Breast epithelium (tissue), 4 donors: ENCODE results near the gene CYP4F22. TPM values are rescaled to one million over a fixed set of nuclear protein-coding genes. Genes with fewer than 3 reads are reported as not detected.
"Not testable (repeated sequence)": the region's sequence is repeated elsewhere in the genome, so short reads cannot be mapped to it uniquely, and the experiment has no call there.

ENCODE experiments used
- DNase-seq, 2 donors: peaks; one replicate each; pipeline ENCODE4 v3.0.0-alpha.2; 2019; ENCODE audit warnings: low spot score in 2 of 2
- H3K27ac ChIP-seq, 2 donors: fragments of 200-600 bp; sonication (generic) in 1 of 2; one replicate each; pipeline ENCODE4 v1.5.1; 2016 to 2019; ENCODE audit warnings: mild to moderate bottlenecking in 1 of 2
- H3K27me3 ChIP-seq, 2 donors: fragments of 200-600 bp; sonication (generic) in 1 of 2; one replicate each; pipeline versions ENCODE4 v1.5.1 to v1.6.0; 2017 to 2019; ENCODE audit warnings: control low read depth in 1 of 2, mild to moderate bottlenecking in 1 of 2
- H3K36me3 ChIP-seq: fragments of 200-600 bp; one replicate; pipeline ENCODE4 v1.5.1; 2019
- H3K4me1 ChIP-seq, 2 donors: fragments of 200-600 bp; sonication (generic); one replicate each; pipeline ENCODE4 v1.5.1; 2016 to 2019; ENCODE audit warnings: control low read depth in 1 of 2
- H3K4me3 ChIP-seq, 3 donors: fragments of 200-600 bp; sonication (generic); 1 replicate in 2 of 3; 2 replicates in 1 of 3; pipeline ENCODE4 v1.5.1; 2016 to 2019; ENCODE audit warnings: mild to moderate bottlenecking in 3 of 3, moderate library complexity in 2 of 3
- H3K9me3 ChIP-seq, 2 donors: fragments of 200-600 bp; sonication (generic) in 1 of 2; one replicate each; pipeline ENCODE4 v1.5.1; 2016 to 2019; ENCODE audit warnings: control low read depth in 1 of 2
- CTCF ChIP-seq, 3 donors: fragments of 450-650 bp; IDR thresholded peaks; one replicate each; pipeline ENCODE4 v1.5.1; 2016 to 2017; ENCODE audit warnings: antibody characterized with exemption in 3 of 3, mild to moderate bottlenecking in 3 of 3, moderate library complexity in 3 of 3
- POLR2A ChIP-seq: fragments of 450-650 bp; IDR thresholded peaks from one replicate; pipeline ENCODE4 v1.6.1; 2016; ENCODE audit warnings: antibody characterized with exemption, mild to moderate bottlenecking, moderate library complexity
- POLR2AphosphoS5 ChIP-seq, 3 donors: sonication (generic); formaldehyde crosslinking; IDR thresholded peaks; one replicate each; pipeline ENCODE4 v1.6.1; 2017; ENCODE audit warnings: antibody characterized with exemption in 3 of 3
- intact Hi-C: fragments of 100-400 bp; cut with DNase I; formaldehyde crosslinking; loops from one replicate; pipeline ENCODE4 v1.15.1; 2023; ENCODE audit warnings: low total_unique reads
- total RNA-seq, 3 donors: library from RNA; depleted of rRNA; stranded (reverse); fragments of >200 nt; gene quantifications; one replicate each; pipeline ENCODE4 v1.1.0, GENCODE V29; 2016

Gene CYP4F22
- total RNA-seq, 3 donors from 2014 or later = 8.8 to 26.9 (median 9.4) TPM

- Histone ChIP-seq H3K36me3 (no peaks in the 10 kb centered on the region), H3K27me3 (peaks cover 0 to 19% of the 10 kb centered on the region in 2 donors), H3K4me1 (no peaks in the 10 kb centered on the region), H3K9me3 (no peaks in the 10 kb centered on the region), H3K27ac (no peak overlapping the region), H3K4me3 (no peak overlapping the region)
- no peak for DNase-seq
- TF ChIP-seq POLR2AphosphoS5 (IDR thresholded peaks at IDR 0.05) (no peak), CTCF (IDR thresholded peaks at IDR 0.05) (no peak), POLR2A (no peak)
- intact Hi-C loops = no loop called here
These were observed 24.6 kb downstream of the CYP4F22 start for GRCh38 chr19:15532779-15533521.

DNA sequence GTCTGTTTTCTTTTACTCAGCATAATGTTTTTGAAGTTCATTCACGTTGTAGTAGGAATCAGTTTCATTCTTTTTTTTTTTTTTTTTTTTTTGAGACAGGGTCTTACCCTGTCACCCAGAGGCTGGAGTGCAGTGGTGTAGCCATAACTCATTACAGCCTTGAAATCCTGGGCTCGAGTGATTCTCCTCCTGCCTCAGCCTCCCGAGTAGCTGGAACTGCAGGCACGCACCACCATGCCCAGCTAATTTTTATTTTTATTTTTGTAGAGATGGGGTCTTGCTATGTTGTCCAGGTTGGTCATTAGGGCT, 25.2 kb downstream of the CYP4F22 start:
- H3K27me3 ChIP-seq = peaks cover 0 to 19% of the 10 kb centered on the region in 2 donors
- H3K9me3 ChIP-seq, H3K27ac ChIP-seq, intact Hi-C loops, H3K36me3 ChIP-seq, H3K4me3 ChIP-seq, H3K4me1 ChIP-seq, DNase-seq: not testable (repeated sequence)

DNA sequence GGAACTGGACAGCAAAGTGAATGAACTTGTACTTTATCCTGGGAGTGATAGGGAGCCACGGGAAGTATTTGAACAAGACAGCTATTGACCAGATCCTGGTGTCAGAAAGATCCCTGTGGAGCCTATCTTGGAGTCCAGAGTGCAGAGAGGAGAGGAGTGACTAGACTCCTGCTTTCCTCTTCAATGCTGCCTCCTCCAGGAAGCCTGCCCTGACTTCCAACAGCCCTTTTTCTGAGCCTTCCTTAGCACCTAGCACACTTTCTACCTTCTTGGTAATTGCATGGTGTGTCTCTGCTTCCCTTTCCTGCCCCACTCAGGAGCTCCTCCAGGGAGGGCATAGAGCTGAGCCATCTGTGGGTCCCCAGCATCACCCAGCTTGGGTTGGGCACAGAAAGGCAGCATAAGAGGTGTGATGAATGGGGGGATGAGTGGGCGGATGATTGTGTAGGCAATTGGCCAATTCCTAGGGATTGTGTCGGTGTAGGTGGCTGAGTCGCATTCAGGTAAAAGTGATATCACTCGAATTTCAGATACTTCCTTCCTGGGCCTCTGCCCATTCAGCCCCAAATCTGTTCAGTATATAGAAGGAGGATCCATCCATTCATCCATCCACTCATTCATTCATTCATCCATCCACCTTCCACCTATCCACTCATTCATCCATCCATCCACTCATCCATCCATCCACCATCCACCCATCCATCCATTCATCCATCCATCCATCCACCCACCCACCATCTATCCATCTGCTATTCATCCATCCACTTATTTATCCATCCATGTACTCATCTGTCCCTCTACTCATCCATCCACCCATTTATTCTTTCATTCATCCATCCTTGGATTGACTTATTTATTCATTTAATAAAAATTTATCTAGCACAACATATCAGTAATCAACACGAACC, 26.9 kb downstream of the CYP4F22 start:
- H3K9me3 ChIP-seq = peaks cover 0 to 11% of the 10 kb centered on the region in 2 donors
- TF ChIP-seq POLR2AphosphoS5 (IDR thresholded peaks at IDR 0.05) (no peak), CTCF (IDR thresholded peaks at IDR 0.05) (no peak), POLR2A (no peak)
- H3K27me3 ChIP-seq = peaks cover 0 to 19% of the 10 kb centered on the region in 2 donors
- intact Hi-C loops = no loop called here
- H3K36me3 ChIP-seq = no peaks in the 10 kb centered on the region
- DNase-seq = no peak
- no peaks in the 10 kb centered on the region for H3K4me1 ChIP-seq
- no peak overlapping the region for H3K27ac ChIP-seq
- no peak overlapping the region for H3K4me3 ChIP-seq

- no peak overlapping the region for H3K27ac ChIP-seq
- TF ChIP-seq POLR2AphosphoS5 (IDR thresholded peaks at IDR 0.05) (no peak), CTCF (IDR thresholded peaks at IDR 0.05) (no peak), POLR2A (no peak)
- peaks cover 0 to 11% of the 10 kb centered on the region in 2 donors for H3K9me3 ChIP-seq
- intact Hi-C loops = no loop called here
- H3K27me3 ChIP-seq = peaks cover 0 to 19% of the 10 kb centered on the region in 2 donors
- H3K36me3 ChIP-seq = no peaks in the 10 kb centered on the region
- no peak for DNase-seq
- H3K4me3 ChIP-seq = no peak overlapping the region
- no peaks in the 10 kb centered on the region for H3K4me1 ChIP-seq
These were observed 28.0 kb downstream of the CYP4F22 start for GRCh38 chr19:15536350-15536749.

DNA sequence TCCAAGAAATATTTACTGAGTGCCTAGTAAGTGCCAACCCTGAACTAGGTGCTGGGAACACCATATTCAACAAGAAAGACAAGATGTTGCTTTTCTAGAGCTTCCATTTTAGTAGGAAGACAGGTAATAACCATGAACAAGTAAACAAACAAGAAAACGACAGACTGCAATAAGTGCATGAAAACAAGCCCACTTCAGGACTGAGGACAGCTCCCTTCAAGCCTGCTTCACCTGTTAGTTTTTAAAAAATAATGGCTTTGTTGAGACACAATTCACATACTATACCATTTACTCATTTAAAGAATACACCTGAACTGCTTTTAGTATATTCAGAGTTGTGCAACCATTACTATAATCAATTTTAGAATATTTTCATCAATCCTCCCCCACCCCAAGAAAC, 30.4 kb downstream of the CYP4F22 start:
- no peak overlapping the region for H3K27ac ChIP-seq
- H3K4me3 ChIP-seq = no peak overlapping the region
- H3K36me3 ChIP-seq = no peaks in the 10 kb centered on the region
- intact Hi-C loops = no loop called here
- H3K27me3 ChIP-seq = peaks cover 0 to 19% of the 10 kb centered on the region in 2 donors
- H3K9me3 ChIP-seq = peaks cover 0 to 11% of the 10 kb centered on the region in 2 donors
- no peaks in the 10 kb centered on the region for H3K4me1 ChIP-seq
- DNase-seq = no peak
- no peak for TF ChIP-seq POLR2A
- TF ChIP-seq CTCF (IDR thresholded peaks at IDR 0.05) = no peak
- TF ChIP-seq POLR2AphosphoS5 (IDR thresholded peaks at IDR 0.05) = no peak
